HG03135 (cell line): ENCODE data around the gene FSHR.
A peak's percentile ranks its signal among the peaks of the same experiment; 100 is the strongest.

ENCODE experiments used
- ATAC-seq: cut with Tn5 transposase; IDR thresholded peaks from one replicate; pipeline ENCODE4 v1.9.1; 2021; ENCODE audit warnings: mild to moderate bottlenecking, moderate library complexity; ENCODE audit not compliant: unreplicated experiment

Gene FSHR

DNA sequence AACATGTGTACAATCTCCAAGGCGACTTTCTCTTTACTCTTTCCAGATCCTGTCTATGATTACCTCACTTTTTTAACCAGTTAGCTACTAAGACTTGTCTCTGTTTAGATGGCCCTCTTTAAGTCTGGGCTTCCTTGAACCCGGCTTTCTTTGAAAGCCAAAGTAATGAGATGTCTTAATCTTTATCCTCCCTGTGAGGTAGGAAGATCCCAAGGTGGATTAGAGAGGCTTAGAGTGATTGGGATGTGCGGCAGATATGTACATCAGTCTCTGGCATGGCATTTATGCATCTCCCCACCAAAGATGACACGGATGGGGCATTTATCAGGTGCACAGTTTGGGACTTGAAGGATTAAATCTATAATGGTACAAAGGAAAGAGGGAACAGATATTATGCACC is 186.3 kb downstream of the FSHR start:
- no peak for ATAC-seq

DNA sequence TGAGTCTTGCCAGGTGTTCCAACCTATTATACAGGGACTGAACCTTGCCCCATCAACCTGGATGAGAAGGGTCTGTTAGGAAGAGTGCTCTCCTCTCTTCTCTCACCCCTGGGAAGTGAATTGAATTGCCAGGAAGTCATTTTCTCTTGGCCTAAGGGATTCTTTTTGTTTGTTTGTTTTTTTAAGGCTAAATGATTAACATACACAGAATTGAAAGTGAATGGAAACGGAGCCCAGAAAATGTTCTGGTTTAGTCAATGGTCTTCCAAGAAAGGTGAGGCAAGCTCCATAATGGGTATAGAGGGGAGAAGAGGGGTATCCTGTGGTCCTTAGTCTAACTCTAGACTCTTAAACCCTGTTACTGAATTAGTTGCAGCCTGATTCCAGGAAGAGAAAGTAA is 189.1 kb downstream of the FSHR start:
- no peak for ATAC-seq

DNA sequence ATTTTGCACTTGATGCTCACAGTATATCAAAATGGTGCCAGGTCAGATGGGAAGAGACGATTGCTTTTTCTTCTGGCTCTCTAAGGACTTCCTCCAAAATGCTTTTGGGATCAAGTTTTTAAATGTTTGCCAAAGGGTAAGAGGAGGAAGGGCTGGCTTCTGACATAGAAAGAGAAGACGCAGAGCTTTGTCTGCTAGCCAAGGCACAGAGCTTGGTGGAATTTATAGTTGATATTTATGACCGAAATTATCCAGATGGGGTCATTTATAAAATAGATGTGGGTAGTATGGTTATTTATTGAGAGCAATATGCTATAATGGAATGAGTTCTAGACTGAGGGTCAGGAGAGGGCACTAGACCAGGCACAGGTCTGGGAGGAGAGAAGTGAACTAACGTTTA is 193.3 kb downstream of the FSHR start:
- no peak for ATAC-seq

DNA sequence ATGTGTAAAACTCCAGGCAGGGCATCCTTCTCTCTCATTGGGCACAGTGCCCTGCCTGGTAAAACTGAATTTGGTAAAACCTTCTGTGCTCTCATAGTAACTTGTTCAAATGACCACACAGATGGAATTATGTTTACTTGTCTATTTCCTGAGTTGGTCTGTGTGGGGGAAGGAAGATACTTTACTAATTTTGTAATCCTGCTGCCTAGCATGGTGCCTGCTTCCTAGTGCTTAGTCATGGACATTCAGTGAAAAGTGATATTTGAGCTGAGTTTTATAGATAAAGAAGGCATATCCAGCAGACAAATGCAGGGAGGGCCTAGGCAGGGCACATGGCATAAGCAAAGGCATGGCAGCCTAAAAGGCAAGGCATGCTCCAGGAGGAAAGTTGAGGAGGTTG is 199.4 kb downstream of the FSHR start:
- ATAC-seq = no peak

DNA sequence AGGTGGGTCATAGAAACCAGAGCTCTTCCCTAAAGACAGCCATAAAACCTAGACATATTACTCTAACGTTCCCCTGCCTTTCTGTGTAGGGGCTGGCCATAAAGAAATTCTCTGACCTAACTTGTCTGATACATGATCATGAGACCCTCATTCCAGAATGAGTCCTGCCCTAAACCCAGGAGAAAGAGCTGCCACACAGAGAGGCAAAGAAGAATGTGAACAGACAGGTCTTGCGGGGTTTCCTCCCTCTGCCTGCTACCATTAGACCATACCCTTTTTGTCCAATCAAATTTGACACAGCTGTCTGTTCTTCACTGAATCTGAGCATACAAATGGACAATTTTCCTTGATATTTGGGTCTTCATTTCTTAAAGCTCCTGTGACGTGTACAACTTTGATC is 200.0 kb downstream of the FSHR start:
- ATAC-seq = no peak

DNA sequence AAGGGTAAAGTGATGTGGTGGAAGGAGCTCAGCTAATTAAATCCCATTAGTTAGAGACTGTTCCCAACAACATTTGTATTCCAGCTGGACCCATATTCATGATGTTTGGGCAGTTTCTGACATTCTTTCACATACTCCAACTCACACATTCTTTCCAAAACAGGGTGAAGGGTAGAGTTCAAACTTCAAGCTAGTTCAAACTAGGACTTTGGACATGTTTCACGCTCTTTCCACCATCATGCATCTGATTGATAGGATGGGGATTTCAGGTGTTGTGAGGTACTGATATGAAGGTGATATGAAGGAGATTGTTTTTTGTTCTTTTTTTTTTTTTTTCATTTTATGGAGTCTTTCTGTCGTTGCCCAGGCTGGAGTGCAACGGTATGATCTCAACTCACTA is 201.7 kb downstream of the FSHR start:
- no peak for ATAC-seq

DNA sequence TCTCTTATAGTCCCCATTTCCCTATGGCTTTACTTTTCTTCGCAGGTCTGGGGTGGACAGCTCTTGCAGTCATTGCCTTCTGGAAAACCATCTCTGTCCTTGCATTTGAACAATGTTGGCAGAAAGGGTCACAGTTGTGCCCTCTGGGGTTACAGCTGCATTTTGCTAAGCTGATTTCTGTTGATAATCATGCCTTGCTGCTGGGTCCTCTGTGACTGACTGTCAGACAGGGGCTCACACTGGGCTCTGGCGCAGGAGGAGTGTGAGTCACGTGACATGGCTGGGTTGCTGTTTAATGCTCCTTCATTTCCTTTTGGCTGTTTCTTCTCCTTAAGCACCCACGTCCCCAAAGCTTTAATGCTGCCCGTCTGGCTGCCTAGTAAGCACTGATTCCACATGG is 202.2 kb downstream of the FSHR start:
- no peak for ATAC-seq

DNA sequence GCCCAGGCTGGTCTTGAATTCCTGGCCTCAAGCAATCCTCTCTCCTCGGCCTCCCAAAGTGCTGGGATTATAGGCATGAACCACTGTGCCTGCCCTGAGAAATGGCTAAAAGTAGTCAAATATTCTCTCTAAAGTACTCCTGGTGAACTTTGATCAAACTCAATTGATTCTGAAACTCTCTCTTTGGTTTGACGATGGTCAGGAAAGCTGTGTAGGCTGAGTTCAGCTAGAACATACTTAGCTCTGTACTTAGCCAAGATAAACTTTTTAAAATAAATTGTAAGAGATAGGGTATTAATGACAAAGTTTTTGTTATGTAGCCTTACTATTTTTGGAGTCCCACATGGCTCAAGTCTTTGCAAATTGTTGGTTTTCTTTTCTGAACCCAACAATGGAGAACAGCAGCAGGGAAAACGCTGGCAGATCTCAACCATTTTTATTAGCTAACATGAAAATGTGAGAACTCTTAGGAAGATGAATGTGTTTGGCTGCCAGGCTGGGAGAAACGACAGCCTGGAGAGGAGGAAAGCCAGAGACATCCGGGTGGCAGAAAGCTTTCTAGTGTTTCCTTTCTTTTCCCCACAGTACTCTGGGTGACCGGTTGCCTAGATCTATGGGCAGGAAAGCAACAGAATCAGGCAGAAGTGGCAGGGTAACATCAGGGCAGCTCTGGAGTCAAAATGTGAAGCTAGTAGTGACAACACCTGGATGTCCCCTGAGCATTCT is 205.8 kb downstream of the FSHR start:
- ATAC-seq = no peak

DNA sequence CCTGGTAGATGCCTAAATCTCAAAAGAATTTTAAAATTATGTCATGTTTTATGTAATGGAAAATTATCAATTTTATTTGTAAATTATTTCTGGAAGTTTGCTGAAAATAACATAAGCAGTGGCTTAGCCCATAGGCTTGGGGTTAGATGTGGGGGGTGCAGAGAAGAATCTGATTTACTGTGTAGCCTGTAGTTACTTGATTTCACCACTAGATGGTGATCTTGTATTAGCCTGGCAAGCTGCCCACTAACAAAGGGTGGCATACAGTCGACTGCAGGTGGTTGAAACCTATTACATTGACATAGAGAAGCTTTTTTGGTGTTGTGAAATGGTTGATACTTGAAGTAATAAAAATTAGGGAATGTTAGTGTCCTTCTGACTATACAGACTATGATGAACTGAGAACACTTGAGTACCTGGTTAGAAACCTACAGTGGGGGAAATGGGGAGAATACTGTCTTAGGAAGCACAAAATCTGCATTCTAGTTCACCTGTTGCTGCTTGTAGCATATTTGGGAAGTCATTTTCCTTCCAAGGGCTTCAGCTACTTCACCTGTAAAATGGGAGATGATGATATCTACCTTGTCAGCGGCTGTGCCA is 207.8 kb downstream of the FSHR start:
- peak; percentile 91 for ATAC-seq

DNA sequence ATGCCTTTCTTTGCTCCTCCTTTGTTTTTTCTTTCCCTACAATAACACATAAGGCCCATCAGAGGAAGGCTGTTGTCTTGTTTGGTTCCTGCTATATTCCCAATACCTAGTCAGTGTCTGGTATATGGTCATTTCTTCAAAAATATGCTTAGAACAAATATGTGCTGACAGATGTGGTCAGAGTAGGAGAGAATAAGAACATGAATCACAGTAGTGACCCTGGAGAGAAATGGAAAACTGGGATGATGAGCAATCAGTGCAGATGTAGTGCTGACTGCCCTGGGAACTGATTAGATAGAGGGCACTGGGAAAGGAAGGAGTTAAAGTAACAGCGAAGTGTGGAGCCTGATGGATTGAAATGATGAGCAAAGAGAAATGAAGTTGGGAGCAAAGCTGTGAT is 209.4 kb downstream of the FSHR start:
- ATAC-seq = no peak

DNA sequence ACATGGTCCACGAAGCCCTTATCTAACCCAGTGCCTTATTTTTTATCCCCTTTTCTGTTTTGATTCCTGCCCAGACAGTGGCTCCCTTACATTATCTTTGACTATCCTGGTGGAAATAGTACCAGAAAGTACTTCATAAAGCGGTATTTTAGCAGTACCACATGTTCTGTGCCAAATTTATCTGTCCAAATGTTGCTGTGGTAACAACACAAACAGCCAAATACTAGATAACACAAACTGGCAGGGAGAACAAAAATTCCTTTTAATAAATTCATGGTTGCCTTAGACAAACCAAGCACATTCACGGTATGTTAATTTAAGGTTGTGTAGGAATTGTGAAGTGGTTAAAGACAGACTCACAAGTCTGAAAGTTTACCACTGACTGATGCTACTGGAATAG is 210.9 kb downstream of the FSHR start:
- no peak for ATAC-seq

DNA sequence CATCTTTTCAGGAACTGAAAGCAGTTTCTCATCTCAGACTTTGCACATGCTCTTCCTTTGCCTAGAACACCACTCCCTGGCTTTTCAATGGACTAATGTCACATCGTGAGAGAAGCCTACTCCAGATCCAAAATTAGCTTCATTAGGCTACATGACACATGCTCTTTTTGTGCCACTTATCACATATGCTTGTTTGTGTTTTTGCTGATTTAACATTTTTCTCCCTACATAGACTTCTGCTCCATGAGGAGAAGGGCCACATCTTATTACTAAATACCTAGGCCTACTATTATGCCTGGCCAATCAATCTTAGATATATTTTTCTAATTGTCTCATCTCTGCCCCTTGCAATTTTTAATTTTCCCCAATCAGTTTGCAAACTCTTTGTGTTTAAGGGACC is 212.4 kb downstream of the FSHR start:
- no peak for ATAC-seq

DNA sequence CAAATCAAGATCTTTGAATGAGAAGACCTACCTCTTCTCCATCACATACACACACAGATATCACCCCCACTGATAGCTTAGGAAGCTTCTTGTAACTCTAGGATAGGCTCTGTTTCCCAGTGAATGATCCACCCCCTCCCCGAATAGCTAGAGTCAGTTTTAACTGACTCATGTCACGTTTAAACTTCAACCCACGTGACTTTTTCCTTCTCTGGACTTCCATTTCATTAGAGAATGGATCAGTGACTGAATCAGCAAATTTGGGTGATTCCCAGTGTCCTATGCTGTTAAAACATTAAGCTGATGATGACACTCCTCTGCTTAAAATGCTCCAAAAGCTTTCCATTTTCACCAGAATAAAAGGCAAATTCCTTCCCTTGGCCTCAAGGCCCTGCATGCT is 212.9 kb downstream of the FSHR start:
- no peak for ATAC-seq

DNA sequence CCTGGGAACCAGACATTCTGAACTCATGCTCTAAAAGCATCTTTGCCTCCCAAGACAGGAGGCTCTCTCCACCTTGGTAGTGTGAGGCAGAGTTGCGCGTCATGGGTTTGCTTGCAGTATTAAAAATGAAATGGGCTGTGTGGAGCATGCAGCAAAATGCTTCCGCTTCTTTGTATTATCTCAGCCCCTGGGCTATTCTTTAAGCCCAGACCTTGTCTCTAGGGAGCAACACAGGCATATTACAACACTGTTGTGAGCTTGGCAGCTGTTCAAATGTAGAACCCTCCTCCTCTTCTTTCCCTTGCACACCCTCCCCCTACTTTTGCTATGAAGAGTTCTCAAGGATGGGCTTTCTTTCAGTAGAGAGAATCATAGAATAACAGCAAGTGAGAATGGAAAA is 213.7 kb downstream of the FSHR start:
- ATAC-seq = no peak

DNA sequence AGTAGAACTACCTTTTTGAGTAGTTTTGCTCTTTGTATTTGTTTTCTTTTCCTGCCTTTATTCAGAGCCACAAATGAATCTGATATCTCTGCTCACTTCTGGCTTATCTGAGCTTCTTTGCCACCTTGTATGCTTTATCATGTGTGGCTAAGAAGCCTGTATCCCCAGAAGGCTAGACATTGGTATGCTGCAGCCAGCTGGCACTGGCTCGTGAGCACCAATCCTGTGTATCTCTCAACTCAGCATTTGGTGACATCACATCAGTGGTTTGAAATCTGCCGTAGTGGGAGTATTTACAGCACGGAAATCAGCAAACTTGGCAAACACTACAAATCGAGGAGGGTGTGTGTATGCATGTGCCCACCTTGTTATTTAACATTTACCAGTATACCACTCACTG is 215.1 kb downstream of the FSHR start:
- ATAC-seq = no peak

DNA sequence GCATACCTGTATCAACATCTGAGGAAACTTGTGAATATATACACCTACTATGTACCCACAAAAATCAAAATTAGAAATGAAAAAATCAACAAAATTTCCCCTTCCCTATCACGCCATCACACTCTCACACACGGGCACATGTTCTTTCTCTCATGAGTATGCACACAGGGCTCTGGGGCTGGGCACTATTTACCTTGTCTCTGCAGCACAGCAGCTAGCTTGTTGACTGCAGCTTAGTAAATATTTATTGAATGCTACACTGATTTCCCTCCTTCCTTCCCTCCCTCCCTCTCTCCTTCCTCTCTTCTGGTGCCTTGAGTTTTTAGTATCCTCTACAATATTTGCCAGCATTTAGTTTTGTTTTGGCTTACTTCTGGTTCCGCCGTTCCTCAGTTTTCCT is 216.1 kb downstream of the FSHR start:
- ATAC-seq = no peak

DNA sequence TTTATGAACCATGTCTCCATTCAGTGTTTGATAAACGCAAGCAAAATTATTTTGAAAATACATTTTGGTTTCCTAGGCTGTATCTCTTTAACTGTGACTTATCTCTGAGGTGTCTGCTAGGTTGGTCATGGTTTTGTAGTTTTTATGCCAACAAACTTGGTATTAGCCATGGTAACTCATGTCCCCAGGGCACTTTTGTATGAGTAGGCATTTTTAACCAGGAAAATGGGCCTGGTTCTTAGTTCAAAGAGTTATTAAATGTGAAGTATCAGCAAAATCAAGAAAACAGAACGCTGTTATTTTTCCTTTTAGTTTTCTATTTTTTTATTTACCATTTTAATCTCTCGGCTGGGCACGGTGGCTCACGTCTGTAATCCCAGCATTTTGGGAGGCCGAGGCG is 219.5 kb downstream of the FSHR start:
- no peak for ATAC-seq

DNA sequence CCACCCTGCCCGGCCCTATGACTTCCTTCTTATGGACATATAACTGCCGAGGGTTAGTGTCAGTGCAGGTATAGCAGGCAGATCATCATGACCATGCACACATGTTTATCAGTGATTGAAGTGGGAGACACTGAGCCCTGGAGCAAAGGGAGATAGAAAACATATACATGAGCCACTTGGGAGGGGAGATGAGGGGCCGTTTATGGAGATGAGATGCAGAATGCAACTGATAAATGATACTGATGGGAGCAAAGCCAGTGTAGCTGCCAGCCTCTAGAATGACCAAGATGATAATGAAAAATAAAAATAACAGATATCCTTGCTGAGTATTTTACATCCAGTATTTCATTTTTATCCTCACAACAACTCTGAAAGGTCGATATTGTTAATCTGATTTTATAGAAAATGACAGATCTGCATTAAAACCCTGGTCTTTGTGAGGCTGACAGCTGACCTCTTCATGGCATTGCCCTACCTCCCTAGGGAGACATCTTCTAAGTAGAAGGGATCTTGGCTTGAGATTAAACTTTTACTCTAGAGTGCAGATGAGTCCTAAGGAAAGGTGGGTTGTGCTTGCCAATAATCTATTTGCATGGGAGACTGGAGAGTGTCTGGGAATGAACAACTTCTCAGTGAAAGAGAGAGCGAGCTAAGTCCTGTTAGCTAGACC is 220.4 kb downstream of the FSHR start:
- no peak for ATAC-seq

DNA sequence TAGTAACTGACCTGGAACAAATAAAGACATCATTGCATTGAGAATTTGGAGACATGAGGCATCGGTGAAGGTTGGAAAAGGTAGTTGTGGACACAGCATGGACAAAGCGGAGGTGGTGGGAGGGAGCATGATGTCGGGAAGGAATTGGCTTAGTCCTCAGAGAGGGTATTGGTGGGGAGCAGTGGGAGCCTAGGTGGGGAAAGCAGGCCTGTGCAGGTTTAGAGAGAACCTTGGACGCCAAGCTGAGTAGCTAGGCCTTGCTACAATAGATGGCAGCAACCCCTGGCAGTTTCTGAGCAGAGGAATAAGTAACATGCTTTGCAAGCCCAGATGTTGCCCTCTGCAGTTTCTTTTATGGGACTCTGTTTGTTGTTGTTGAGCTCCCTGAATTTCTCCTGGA is 221.6 kb downstream of the FSHR start:
- no peak for ATAC-seq

DNA sequence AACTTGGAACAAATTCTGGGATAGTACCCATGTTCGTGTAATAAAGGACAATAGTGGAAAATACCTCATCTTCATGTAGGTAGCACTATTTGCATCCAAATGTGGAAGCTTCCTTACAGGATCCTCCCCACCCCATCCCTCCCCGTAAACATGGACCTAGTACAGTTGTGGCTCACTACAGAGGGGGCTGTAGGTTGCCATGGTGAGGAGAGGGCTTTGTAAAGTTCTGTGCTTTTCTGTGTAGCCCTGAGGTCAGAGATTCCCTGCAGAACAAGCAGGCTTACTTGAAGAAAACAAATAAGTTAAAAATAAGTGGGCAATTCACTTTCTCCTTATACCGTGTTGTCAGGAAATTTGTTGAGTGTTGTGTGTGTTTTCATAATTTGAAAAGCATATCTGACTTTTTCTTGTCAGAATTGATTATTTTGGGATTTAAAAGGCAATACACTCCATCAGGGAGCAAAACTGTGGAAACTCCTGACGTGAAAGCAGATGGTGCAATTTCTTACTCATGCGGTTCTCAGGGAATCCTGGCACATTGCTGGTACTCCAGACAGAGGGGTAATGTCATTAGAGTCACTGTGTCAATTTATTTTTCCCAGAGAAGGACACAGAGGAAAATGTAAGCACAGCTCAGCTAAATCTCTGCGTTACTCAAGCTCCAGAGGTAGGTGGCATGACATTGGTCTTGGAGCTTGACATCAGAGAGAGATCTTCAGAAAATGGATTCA is 224.6 kb downstream of the FSHR start:
- ATAC-seq = no peak

DNA sequence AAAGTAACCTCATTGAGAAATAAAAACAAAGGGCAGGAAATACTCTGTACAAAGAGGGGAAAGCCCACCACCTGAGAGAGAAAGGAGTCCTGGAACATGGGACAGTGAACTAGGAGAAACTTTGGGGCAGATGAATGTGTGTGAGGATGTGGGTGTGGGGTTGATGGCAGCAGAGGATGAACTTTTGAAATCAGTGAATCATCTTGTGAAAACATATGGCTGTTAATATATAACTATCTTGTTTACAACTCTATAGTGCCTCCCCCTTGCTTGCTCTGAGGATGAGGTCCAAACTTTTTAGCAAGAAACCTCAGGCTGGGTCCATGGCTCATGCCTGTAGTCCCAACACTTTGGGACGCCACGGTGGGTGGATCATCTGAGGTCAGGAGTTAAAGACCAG is 227.0 kb downstream of the FSHR start:
- no peak for ATAC-seq

DNA sequence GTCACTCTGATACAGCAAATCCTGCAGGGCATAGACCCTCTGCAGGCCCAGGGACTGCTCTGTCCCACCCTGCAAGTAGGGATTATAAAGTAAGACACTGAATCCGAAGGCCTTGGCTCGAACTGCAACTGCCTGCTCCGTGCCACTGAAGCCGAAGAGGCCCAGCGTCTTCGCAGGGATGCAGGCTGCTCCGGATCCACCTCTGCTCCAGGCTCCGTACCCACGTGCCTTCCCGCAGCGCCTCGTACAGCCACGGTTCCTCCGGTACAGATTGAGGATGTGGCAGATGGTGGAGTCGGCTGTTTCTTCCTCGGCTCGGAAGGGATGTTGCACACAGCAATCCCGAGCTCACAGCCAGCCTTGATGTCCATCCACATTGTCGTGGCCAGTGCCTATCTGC is 238.4 kb downstream of the FSHR start:
- no peak for ATAC-seq
